Adrenal gland (tissue), 5 donors: Measurements from ENCODE around the gene PCDH9.

Experiments
- POLR2A ChIP-seq, 2 donors: fragments of 450-650 bp; IDR thresholded peaks; one replicate each; pipeline ENCODE4 v1.6.1; 2017; ENCODE audit warnings: antibody characterized with exemption in 2 of 2, mild to moderate bottlenecking in 2 of 2, moderate library complexity in 1 of 2
- TF ChIP-seq, protein P1 (sequence below), 6 experiments: fragments of 450-650 bp in 4 of 6; fragments of 200-600 bp in 2 of 6; sonication (generic) in 1 of 6; IDR thresholded peaks; 1 replicate in 5 of 6; 2 replicates in 1 of 6; pipeline versions ENCODE4 v1.5.1 to v1.8.0; 2016 to 2021; ENCODE audit warnings: antibody characterized with exemption in 6 of 6, mild to moderate bottlenecking in 2 of 6, moderate library complexity in 1 of 6
- donor health status: DM: no; HTN: no; CAD: no.

DNA sequence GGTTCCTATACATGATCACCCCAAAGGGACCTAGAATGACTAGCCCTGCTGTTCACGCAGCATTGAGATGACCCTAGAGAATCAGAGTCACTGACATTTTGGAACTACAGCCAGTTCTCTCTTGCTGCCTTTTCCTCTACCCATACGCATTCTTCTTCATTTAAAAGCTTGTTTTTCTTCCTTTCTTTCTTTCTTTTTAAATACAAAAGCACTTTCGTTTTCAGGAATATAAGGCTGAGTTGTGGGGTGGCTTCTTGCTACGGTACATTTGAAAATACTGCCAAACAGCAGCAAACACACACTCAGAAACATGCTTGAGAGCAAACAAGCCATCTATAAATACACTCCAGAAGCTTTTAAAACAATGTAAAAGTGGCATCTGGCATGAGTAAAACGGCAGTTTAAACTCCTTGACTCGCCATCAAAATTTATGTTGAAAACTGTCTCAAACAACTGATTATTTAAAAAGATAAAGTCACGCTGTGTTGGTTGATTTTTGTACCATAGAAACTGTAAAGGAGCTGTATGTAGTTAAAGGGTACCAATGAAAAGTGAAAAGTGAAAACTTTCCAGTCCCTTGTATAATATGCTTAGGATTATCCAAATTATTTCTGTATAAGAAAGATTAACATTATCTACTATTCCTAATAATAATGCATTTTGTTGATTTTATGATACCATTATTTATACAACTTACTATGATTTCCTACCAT, 95.6 kb downstream of the PCDH9 start:
- no peak for TF ChIP-seq POLR2A (IDR thresholded peaks at IDR 0.05)
- TF ChIP-seq, protein P1, sequence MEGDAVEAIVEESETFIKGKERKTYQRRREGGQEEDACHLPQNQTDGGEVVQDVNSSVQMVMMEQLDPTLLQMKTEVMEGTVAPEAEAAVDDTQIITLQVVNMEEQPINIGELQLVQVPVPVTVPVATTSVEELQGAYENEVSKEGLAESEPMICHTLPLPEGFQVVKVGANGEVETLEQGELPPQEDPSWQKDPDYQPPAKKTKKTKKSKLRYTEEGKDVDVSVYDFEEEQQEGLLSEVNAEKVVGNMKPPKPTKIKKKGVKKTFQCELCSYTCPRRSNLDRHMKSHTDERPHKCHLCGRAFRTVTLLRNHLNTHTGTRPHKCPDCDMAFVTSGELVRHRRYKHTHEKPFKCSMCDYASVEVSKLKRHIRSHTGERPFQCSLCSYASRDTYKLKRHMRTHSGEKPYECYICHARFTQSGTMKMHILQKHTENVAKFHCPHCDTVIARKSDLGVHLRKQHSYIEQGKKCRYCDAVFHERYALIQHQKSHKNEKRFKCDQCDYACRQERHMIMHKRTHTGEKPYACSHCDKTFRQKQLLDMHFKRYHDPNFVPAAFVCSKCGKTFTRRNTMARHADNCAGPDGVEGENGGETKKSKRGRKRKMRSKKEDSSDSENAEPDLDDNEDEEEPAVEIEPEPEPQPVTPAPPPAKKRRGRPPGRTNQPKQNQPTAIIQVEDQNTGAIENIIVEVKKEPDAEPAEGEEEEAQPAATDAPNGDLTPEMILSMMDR (IDR thresholded peaks at IDR 0.05), result no peak
